Measurements from ENCODE around the gene ZNF365.

The ZNF365 gene

GRCh38 chr10:62422068-62422590 lies 48.0 kb downstream of the ZNF365 start:
- DNase-seq: no peak

DNA sequence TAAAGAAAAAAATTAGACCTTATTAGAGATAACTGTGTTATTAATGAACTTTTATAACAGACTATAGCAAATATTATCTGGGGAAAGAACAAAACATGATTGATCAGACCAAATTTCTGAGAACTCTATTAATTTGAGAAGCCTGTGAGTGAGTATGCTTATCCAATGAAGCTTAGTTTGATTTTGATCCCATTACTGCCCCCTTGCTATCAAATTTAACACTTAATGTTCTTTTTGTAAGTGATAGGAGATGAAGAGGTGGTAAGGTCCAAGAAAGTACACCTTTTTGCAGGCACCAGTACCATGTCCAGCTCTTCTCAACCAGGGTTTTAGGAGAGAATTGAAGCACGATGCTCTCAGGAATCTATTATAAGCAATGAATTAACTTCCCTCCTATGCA lies 49.9 kb downstream of the ZNF365 start:
- no peak for DNase-seq

- DNase-seq: no peak
These were observed 51.9 kb downstream of the ZNF365 start for GRCh38 chr10:62426086-62426485.

GRCh38 chr10:62426600-62426999 lies 52.4 kb downstream of the ZNF365 start:
- DNase-seq: no peak

GRCh38 chr10:62430881-62431280 lies 56.7 kb downstream of the ZNF365 start:
- no peak for DNase-seq

GRCh38 chr10:62433181-62433692 lies 59.1 kb downstream of the ZNF365 start:
- no peak for DNase-seq

DNA sequence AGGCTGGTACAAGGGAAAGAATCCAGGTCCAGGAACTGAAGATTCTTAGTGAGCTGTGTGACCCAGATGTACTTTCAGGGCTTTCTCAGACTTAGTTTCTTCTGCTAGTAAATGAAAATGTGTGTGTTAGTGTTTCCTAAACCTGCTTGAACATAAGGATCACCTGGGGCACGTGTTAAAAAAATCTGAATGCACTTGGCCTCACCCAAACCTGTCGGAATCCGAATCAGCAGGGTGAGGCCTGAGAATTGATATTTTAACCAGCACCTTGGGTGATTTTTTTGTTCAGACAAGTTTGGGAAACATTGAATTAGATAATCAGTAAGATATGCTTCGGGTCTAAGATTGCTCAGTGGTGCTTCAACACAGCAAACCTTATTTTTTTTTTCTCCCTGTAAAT lies 59.7 kb downstream of the ZNF365 start:
- no peak for DNase-seq

GRCh38 chr10:62437696-62438095 lies 63.5 kb downstream of the ZNF365 start:
- peak; percentile 17 for DNase-seq

GRCh38 chr10:62442006-62442405 lies 67.8 kb downstream of the ZNF365 start:
- DNase-seq: no peak

GRCh38 chr10:62442894-62443669 lies 68.9 kb downstream of the ZNF365 start:
- DNase-seq: no peak

DNA sequence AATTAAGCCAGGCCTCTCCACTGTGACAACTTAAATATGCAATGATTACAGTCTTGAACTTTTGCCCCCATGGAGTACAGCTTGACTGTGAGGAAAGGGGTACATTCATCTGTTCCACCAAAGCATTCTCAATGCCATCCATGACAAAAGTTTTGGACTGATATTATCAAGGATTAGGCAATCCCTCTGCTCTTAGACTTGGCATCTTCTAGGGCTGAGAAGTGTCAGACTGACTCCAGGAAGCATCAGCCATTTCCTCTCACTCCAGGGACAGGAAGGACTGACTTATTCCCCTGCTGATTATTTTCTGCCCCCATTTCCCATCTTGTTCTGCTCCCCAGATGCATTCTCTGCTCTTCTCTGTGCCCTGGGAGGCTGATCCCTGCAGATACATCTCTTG lies 69.7 kb downstream of the ZNF365 start:
- no peak for DNase-seq

DNA sequence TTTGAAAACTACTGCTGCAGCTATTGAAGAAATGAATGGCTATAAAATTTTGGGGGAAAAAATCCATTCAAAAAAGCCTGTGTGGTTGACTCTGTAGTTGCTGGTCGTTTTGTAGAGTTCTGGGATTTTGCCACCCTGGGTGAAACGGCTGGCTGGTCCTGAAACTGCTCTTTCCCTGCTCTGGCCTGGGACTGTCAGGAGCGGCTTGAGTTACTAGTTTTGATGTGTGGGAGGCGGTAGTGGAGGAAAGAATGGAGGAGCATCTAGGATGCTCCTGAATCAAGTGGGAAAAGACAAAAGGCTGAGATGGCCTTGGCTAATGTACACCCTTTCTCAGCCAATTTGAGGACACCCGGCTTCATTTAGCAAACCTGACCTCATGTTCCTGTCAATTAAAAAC lies 72.5 kb downstream of the ZNF365 start:
- DNase-seq: no peak

DNA sequence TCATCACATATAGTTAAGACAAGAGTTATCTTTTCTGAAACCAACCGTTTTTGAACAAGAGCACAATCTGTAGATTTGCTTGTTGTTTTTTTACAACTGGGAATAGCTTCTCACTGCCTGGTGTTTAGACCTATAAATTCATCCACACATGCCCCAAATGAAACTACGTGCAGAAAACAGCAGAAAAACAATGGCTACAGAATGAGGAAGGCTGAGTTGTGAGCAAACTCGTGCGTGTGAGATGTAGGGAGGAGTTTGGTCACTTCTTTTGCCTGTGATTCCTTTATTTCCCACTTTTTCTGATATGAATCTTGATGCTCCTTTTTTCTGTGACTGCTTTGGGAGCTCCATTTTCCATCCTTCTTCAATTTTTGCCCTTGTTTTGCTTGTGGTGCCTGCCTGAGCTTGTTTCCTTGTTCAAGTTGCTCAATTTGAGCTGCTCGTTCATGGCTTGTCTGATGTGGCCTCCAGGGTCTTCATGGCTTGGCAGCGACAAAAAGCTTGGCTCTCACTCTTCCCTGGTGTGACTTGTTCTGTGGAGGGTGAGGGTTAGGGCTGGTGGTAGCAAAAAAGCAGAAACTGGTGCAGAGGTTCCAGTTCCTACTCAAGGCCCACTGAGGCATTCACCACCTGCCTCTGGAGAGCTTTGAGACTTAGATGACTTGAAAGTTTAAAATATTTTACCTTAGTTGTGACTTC lies 76.9 kb downstream of the ZNF365 start:
- no peak for DNase-seq

- DNase-seq: no peak
These were observed 77.4 kb downstream of the ZNF365 start for GRCh38 chr10:62451611-62451975.

Data from NCI-H748 treated with DMSO at 0.1 percent for 48 hours (cell line).